Panc1 (cell line): ENCODE data around the gene ADIRF.

ENCODE experiments used
- CTCF ChIP-seq: fragments of 450-650 bp; IDR thresholded peaks from 2 replicates; pipeline ENCODE4 v1.5.1; 2017; ENCODE audit warnings: mild to moderate bottlenecking
- POLR2AphosphoS5 ChIP-seq: IDR thresholded peaks from 2 replicates; pipeline ENCODE4 v1.6.1; 2012; ENCODE audit warnings: mild to moderate bottlenecking, low read depth, low read length, moderate library complexity
- TCF7L2 ChIP-seq: IDR thresholded peaks from 2 replicates; pipeline ENCODE4 v1.6.1; 2011; ENCODE audit warnings: mild to moderate bottlenecking, low read depth, low read length, inconsistent platforms

GRCh38 chr10:86938260-86938659 lies 30.0 kb upstream of the ADIRF start:
- TF ChIP-seq CTCF (no peak), POLR2AphosphoS5 (no peak), TCF7L2 (no peak)
